Measurements from ENCODE around the gene SPATA19. TPM values are rescaled to one million over a fixed set of nuclear protein-coding genes. Genes with fewer than 3 reads are reported as not detected.

The SPATA19 gene
- total RNA-seq, 1 donor from 2014 or later: not detected

GRCh38 chr11:133797554-133797953, 47.8 kb downstream of the SPATA19 start:
- H3K27ac ChIP-seq (replicated peaks): no peak overlapping the region
- peaks cover 28% of the 10 kb centered on the region for H3K27me3 ChIP-seq (ENCODE audit: low read depth)
- intact Hi-C loops (cut with micrococcal nuclease): no loop called here

GRCh38 chr11:133796043-133796795, 49.1 kb downstream of the SPATA19 start:
- DNase-seq: no peak
- Histone ChIP-seq H3K4me3 (no peak overlapping the region), H3K4me1 (no peaks in the 10 kb centered on the region), H3K9me3 (replicated peaks) (peaks cover 31% of the 10 kb centered on the region), H3K27ac (replicated peaks) (no peak overlapping the region), H3K36me3 (no peaks in the 10 kb centered on the region), H3K27me3 (ENCODE audit: low read depth) (peaks cover 33% of the 10 kb centered on the region)
- no peak for TF ChIP-seq CTCF (IDR thresholded peaks at IDR 0.05; ENCODE audit: borderline replicate concordance)
- intact Hi-C loops (cut with micrococcal nuclease): no loop called here

More at GRCh38 chr11:133797554-133797953, 47.8 kb downstream of the SPATA19 start:
- no peaks in the 10 kb centered on the region for H3K4me1 ChIP-seq
- no peak overlapping the region for H3K4me3 ChIP-seq
- no peak for TF ChIP-seq CTCF (IDR thresholded peaks at IDR 0.05; ENCODE audit: borderline replicate concordance)
- no peak for DNase-seq
- peaks cover 31% of the 10 kb centered on the region for H3K9me3 ChIP-seq (replicated peaks)
- H3K36me3 ChIP-seq: no peaks in the 10 kb centered on the region

- DNase-seq: no peak
- no peak for TF ChIP-seq CTCF (IDR thresholded peaks at IDR 0.05; ENCODE audit: borderline replicate concordance)
- Histone ChIP-seq H3K4me3 (no peak overlapping the region), H3K27ac (replicated peaks) (no peak overlapping the region), H3K9me3 (replicated peaks) (peaks cover 31% of the 10 kb centered on the region), H3K4me1 (no peaks in the 10 kb centered on the region), H3K36me3 (no peaks in the 10 kb centered on the region), H3K27me3 (ENCODE audit: low read depth) (peaks cover 35% of the 10 kb centered on the region)
- intact Hi-C loops (cut with micrococcal nuclease): no loop called here
Observed at GRCh38 chr11:133795088-133795487, 50.2 kb downstream of the SPATA19 start.

GRCh38 chr11:133794205-133794604, 51.1 kb downstream of the SPATA19 start:
- H3K4me1 ChIP-seq: no peaks in the 10 kb centered on the region
- no peak for TF ChIP-seq CTCF (IDR thresholded peaks at IDR 0.05; ENCODE audit: borderline replicate concordance)
- no peaks in the 10 kb centered on the region for H3K36me3 ChIP-seq
- H3K27me3 ChIP-seq (ENCODE audit: low read depth): peaks cover 38% of the 10 kb centered on the region
- no peak overlapping the region for H3K27ac ChIP-seq (replicated peaks)
- intact Hi-C loops (cut with micrococcal nuclease): no loop called here
- no peak for DNase-seq
- H3K4me3 ChIP-seq: no peak overlapping the region
- H3K9me3 ChIP-seq (replicated peaks): peaks cover 31% of the 10 kb centered on the region

GRCh38 chr11:133793271-133794035, 51.9 kb downstream of the SPATA19 start:
- no peak overlapping the region for H3K27ac ChIP-seq (replicated peaks)
- intact Hi-C loops (cut with micrococcal nuclease): no loop called here
- no peak for TF ChIP-seq CTCF (IDR thresholded peaks at IDR 0.05; ENCODE audit: borderline replicate concordance)
- peaks cover 31% of the 10 kb centered on the region for H3K9me3 ChIP-seq (replicated peaks)
- no peaks in the 10 kb centered on the region for H3K36me3 ChIP-seq
- no peaks in the 10 kb centered on the region for H3K4me1 ChIP-seq
- no peak overlapping the region for H3K4me3 ChIP-seq
- DNase-seq: no peak
- H3K27me3 ChIP-seq (ENCODE audit: low read depth): peaks cover 38% of the 10 kb centered on the region

All from left ventricle myocardium inferior (tissue), 1 donor.